Activated CD8-positive, alpha-beta memory T cell treated with anti-CD3 and anti-CD28 coated beads for 4 hours (primary cell): Measurements from ENCODE around the gene SMIM23.
"Not testable (repeated sequence)": the region's sequence is repeated elsewhere in the genome, so short reads cannot be mapped to it uniquely, and the experiment has no call there.

ENCODE experiments used
- DNase-seq, 2 donors: peaks; one replicate each; pipeline ENCODE4 v3.0.0-alpha.2; 2020; ENCODE audit warnings: low read depth in 2 of 2

Gene SMIM23

GRCh38 chr5:171773106-171773505 lies 12.5 kb upstream of the SMIM23 start:
- no peak for DNase-seq

- no peak for DNase-seq
Measured at GRCh38 chr5:171774418-171774817, 11.2 kb upstream of the SMIM23 start.

GRCh38 chr5:171776213-171776612 lies 9.4 kb upstream of the SMIM23 start:
- no peak for DNase-seq

- no peak for DNase-seq
Measured at GRCh38 chr5:171776770-171777759, 8.6 kb upstream of the SMIM23 start.

- not testable (repeated sequence) for DNase-seq
Measured at GRCh38 chr5:171781744-171782143, 3.9 kb upstream of the SMIM23 start.

- no peak for DNase-seq
Measured at GRCh38 chr5:171782332-171782966, 3.2 kb upstream of the SMIM23 start.

- no peak for DNase-seq
Measured at GRCh38 chr5:171783051-171783450, 2.6 kb upstream of the SMIM23 start.

GRCh38 chr5:171789353-171789752 lies 3.7 kb downstream of the SMIM23 start:
- DNase-seq, result no peak

- DNase-seq, result no peak
Measured at GRCh38 chr5:171790408-171790807, 4.8 kb downstream of the SMIM23 start.

GRCh38 chr5:171794470-171794960 lies 8.9 kb downstream of the SMIM23 start:
- DNase-seq, result no peak

GRCh38 chr5:171795381-171795780 lies 9.8 kb downstream of the SMIM23 start:
- DNase-seq, result no peak

GRCh38 chr5:171796436-171796835 lies 10.8 kb downstream of the SMIM23 start:
- no peak for DNase-seq

- no peak for DNase-seq
Measured at GRCh38 chr5:171797543-171797942, 11.9 kb downstream of the SMIM23 start.

- DNase-seq, result no peak
Measured at GRCh38 chr5:171798418-171798817, 12.8 kb downstream of the SMIM23 start.

GRCh38 chr5:171801839-171802238 lies 16.2 kb downstream of the SMIM23 start:
- DNase-seq, result no peak

- no peak for DNase-seq
Measured at GRCh38 chr5:171805746-171806145, 20.1 kb downstream of the SMIM23 start.

GRCh38 chr5:171806976-171807747 lies 21.5 kb downstream of the SMIM23 start:
- no peak for DNase-seq

GRCh38 chr5:171808453-171808852 lies 22.8 kb downstream of the SMIM23 start:
- DNase-seq, result no peak

- no peak for DNase-seq
Measured at GRCh38 chr5:171808951-171809350, 23.3 kb downstream of the SMIM23 start.

GRCh38 chr5:171810227-171810626 lies 24.6 kb downstream of the SMIM23 start:
- DNase-seq, result no peak

- DNase-seq, result no peak
Measured at GRCh38 chr5:171813270-171813669, 27.7 kb downstream of the SMIM23 start.
